Measurements from ENCODE around the gene ROBO1.

The ROBO1 gene

GRCh38 chr3:79436387-79436786 lies 331.4 kb downstream of the ROBO1 start:
- no peak for DNase-seq

- no peak for DNase-seq
Measured at GRCh38 chr3:79427081-79427480, 340.7 kb downstream of the ROBO1 start.

- no peak for DNase-seq
Measured at GRCh38 chr3:79424811-79425210, 343.0 kb downstream of the ROBO1 start.

GRCh38 chr3:79423417-79423816 lies 344.4 kb downstream of the ROBO1 start:
- DNase-seq = no peak

GRCh38 chr3:79421273-79421672 lies 346.5 kb downstream of the ROBO1 start:
- DNase-seq = no peak

GRCh38 chr3:79418855-79419621 lies 348.8 kb downstream of the ROBO1 start:
- no peak for DNase-seq

- DNase-seq = no peak
Measured at GRCh38 chr3:79415356-79415755, 352.4 kb downstream of the ROBO1 start.

GRCh38 chr3:79414806-79415205 lies 353.0 kb downstream of the ROBO1 start:
- no peak for DNase-seq

GRCh38 chr3:79414035-79414434 lies 353.8 kb downstream of the ROBO1 start:
- no peak for DNase-seq

- no peak for DNase-seq
Measured at GRCh38 chr3:79412537-79412936, 355.3 kb downstream of the ROBO1 start.

- DNase-seq = no peak
Measured at GRCh38 chr3:79410617-79411016, 357.2 kb downstream of the ROBO1 start.

- DNase-seq = no peak
Measured at GRCh38 chr3:79410136-79410535, 357.7 kb downstream of the ROBO1 start.

GRCh38 chr3:79406175-79406574 lies 361.6 kb downstream of the ROBO1 start:
- no peak for DNase-seq

GRCh38 chr3:79405183-79405582 lies 362.6 kb downstream of the ROBO1 start:
- DNase-seq = no peak

- DNase-seq = no peak
Measured at GRCh38 chr3:79396595-79396994, 371.2 kb downstream of the ROBO1 start.

- DNase-seq = no peak
Measured at GRCh38 chr3:79392479-79392878, 375.3 kb downstream of the ROBO1 start.

- no peak for DNase-seq
Measured at GRCh38 chr3:79390352-79390751, 377.4 kb downstream of the ROBO1 start.

- no peak for DNase-seq
Measured at GRCh38 chr3:79385211-79385610, 382.6 kb downstream of the ROBO1 start.

- DNase-seq = no peak
Measured at GRCh38 chr3:79383402-79384012, 384.3 kb downstream of the ROBO1 start.

- DNase-seq = no peak
Measured at GRCh38 chr3:79380581-79380980, 387.2 kb downstream of the ROBO1 start.

GRCh38 chr3:79378064-79378463 lies 389.7 kb downstream of the ROBO1 start:
- no peak for DNase-seq

GRCh38 chr3:79369306-79369705 lies 398.5 kb downstream of the ROBO1 start:
- DNase-seq = peak; percentile 17 to 26

- DNase-seq = no peak
Measured at GRCh38 chr3:79368403-79368802, 399.4 kb downstream of the ROBO1 start.

GRCh38 chr3:79367803-79368202 lies 400.0 kb downstream of the ROBO1 start:
- DNase-seq = no peak

GRCh38 chr3:79367066-79367465 lies 400.7 kb downstream of the ROBO1 start:
- DNase-seq = no peak
